H9 (cell line): Measurements from ENCODE around the gene FABP3. TPM values are rescaled to one million over a fixed set of nuclear protein-coding genes. Genes with fewer than 3 reads are reported as not detected.

ENCODE experiments used
- DNase-seq: peaks from one replicate; pipeline ENCODE4 v3.0.0-alpha.2; 2017
- H2AFZ ChIP-seq: one replicate; pipeline ENCODE4 v1.6.1; 2013; ENCODE audit warnings: mild to moderate bottlenecking, low read length, control low read depth, moderate library complexity
- H2AK5ac ChIP-seq: 2 replicates; pipeline ENCODE4 v1.6.1; 2013; ENCODE audit warnings: low read length, control low read depth, mixed read lengths; ENCODE audit not compliant: insufficient read length
- H2BK120ac ChIP-seq: one replicate; pipeline ENCODE4 v1.6.1; 2013; ENCODE audit warnings: low read depth, mild to moderate bottlenecking, low read length, control low read depth, inconsistent platforms; ENCODE audit not compliant: poor library complexity, severe bottlenecking
- H2BK12ac ChIP-seq: 2 replicates; pipeline ENCODE4 v1.6.1; 2013; ENCODE audit warnings: low read length, control low read depth, mixed read lengths, low read depth; ENCODE audit not compliant: insufficient read length
- H2BK15ac ChIP-seq: 2 replicates; pipeline ENCODE4 v1.6.1; 2013; ENCODE audit warnings: low read depth, low read length, control low read depth
- H2BK20ac ChIP-seq: one replicate; pipeline ENCODE4 v1.6.1; 2013; ENCODE audit warnings: low read depth, mild to moderate bottlenecking, low read length, control low read depth, inconsistent platforms; ENCODE audit not compliant: poor library complexity, severe bottlenecking
- H2BK5ac ChIP-seq: 2 replicates; pipeline ENCODE4 v1.6.1; 2013; ENCODE audit warnings: low read length, control low read depth, mixed read lengths; ENCODE audit not compliant: insufficient read length
- H3K14ac ChIP-seq: 2 replicates; pipeline ENCODE4 v1.6.1; 2013; ENCODE audit warnings: low read length, control low read depth; ENCODE audit not compliant: insufficient read depth
- H3K18ac ChIP-seq: 2 replicates; pipeline ENCODE4 v1.6.1; 2013; ENCODE audit warnings: low read depth, mild to moderate bottlenecking, mixed read lengths, low read length, control low read depth; ENCODE audit not compliant: insufficient read length
- H3K23ac ChIP-seq: 2 replicates; pipeline ENCODE4 v1.6.1; 2013; ENCODE audit warnings: low read length, control low read depth, mixed read lengths, low read depth; ENCODE audit not compliant: insufficient read length
- H3K23me2 ChIP-seq: 2 replicates; pipeline ENCODE4 v1.6.1; 2013; ENCODE audit warnings: low read depth, mild to moderate bottlenecking, mixed read lengths, low read length, control low read depth; ENCODE audit not compliant: insufficient read length, poor library complexity, severe bottlenecking
- H3K27ac ChIP-seq: 2 replicates; pipeline ENCODE4 v1.5.1; 2013; ENCODE audit warnings: low read length, control low read depth, mixed read lengths, low read depth; ENCODE audit not compliant: insufficient read length
- H3K27me3 ChIP-seq: 2 replicates; pipeline ENCODE4 v1.6.1; 2013; ENCODE audit warnings: low read length, control low read depth, inconsistent platforms; ENCODE audit not compliant: insufficient read depth
- H3K4ac ChIP-seq: 2 replicates; pipeline ENCODE4 v1.6.1; 2013; ENCODE audit warnings: low read depth, mild to moderate bottlenecking, control low read depth, inconsistent platforms, low read length, moderate library complexity
- H3K4me1 ChIP-seq: 2 replicates; pipeline ENCODE4 v1.6.1; 2013; ENCODE audit warnings: low read length, control low read depth, inconsistent platforms; ENCODE audit not compliant: insufficient read depth
- H3K4me2 ChIP-seq: 2 replicates; pipeline ENCODE4 v1.6.1; 2013; ENCODE audit warnings: low read length, control low read depth, mixed read lengths; ENCODE audit not compliant: insufficient read length, insufficient read depth
- H3K56ac ChIP-seq: 2 replicates; pipeline ENCODE4 v1.6.1; 2013; ENCODE audit warnings: low read depth, mild to moderate bottlenecking, mixed read lengths, low read length, control low read depth; ENCODE audit not compliant: insufficient read length
- H3K79me1 ChIP-seq: 2 replicates; pipeline ENCODE4 v1.6.1; 2013; ENCODE audit warnings: low read depth, mild to moderate bottlenecking, moderate library complexity, low read length, control low read depth, inconsistent platforms; ENCODE audit not compliant: insufficient read depth, poor library complexity, severe bottlenecking
- H3K79me2 ChIP-seq: 2 replicates; pipeline ENCODE4 v1.6.1; 2013; ENCODE audit warnings: low read length, control low read depth, inconsistent platforms; ENCODE audit not compliant: insufficient read depth
- H3K9ac ChIP-seq: 2 replicates; pipeline ENCODE4 v1.6.1; 2013; ENCODE audit warnings: low read length, control low read depth, mixed read lengths; ENCODE audit not compliant: insufficient read length; ENCODE audit errors: extremely low read depth
- H3K9me3 ChIP-seq: one replicate; pipeline ENCODE4 v1.6.1; 2013; ENCODE audit warnings: low read depth, low read length, inconsistent platforms; ENCODE audit not compliant: control insufficient read depth
- H3T11ph ChIP-seq: one replicate; pipeline ENCODE4 v1.6.1; 2013; ENCODE audit warnings: mild to moderate bottlenecking, low read length, control low read depth, inconsistent platforms
- H4K20me1 ChIP-seq: one replicate; pipeline ENCODE4 v1.6.1; 2013; ENCODE audit not compliant: control insufficient read depth, insufficient read length, insufficient read depth
- H4K5ac ChIP-seq: 2 replicates; pipeline ENCODE4 v1.6.1; 2013; ENCODE audit warnings: low read depth, mild to moderate bottlenecking, mixed read lengths, low read length, control low read depth; ENCODE audit not compliant: insufficient read length
- H4K8ac ChIP-seq: replicated peaks from 2 replicates; pipeline ENCODE4 v1.6.1; 2013; ENCODE audit warnings: low read length, control low read depth, mixed read lengths, low read depth; ENCODE audit not compliant: insufficient read length
- H4K91ac ChIP-seq: 2 replicates; pipeline ENCODE4 v1.6.1; 2013; ENCODE audit warnings: low read depth, mild to moderate bottlenecking, moderate library complexity, mixed read lengths, low read length, control low read depth; ENCODE audit not compliant: insufficient read length
- H3K27ac Mint-ChIP-seq, 3 experiments: 2 replicates in 2 of 3; 3 replicates in 1 of 3; pipeline ENCODE4 v1.8.0; 2020 to 2021; ENCODE audit warnings: mixed read lengths in 3 of 3, mild to moderate bottlenecking in 1 of 3, moderate library complexity in 1 of 3
- H3K27me3 Mint-ChIP-seq: 2 replicates; pipeline ENCODE4 v1.8.0; 2021; ENCODE audit warnings: low read depth, mild to moderate bottlenecking, moderate library complexity, mixed read lengths
- H3K36me3 Mint-ChIP-seq, 3 experiments: 2 replicates in 2 of 3; 3 replicates in 1 of 3; pipeline ENCODE4 v1.8.0; 2020 to 2021; ENCODE audit warnings: low read depth in 3 of 3, mixed read lengths in 3 of 3; ENCODE audit not compliant: insufficient read depth in 1 of 3
- H3K4me1 Mint-ChIP-seq, 2 experiments: 2 replicates each; pipeline ENCODE4 v1.8.0; 2020; ENCODE audit warnings: mixed read lengths in 2 of 2
- H3K4me3 Mint-ChIP-seq, 2 experiments: 2 replicates in 1 of 2; 3 replicates in 1 of 2; pipeline ENCODE4 v1.8.0; 2020 to 2021; ENCODE audit warnings: mild to moderate bottlenecking in 2 of 2, mixed read lengths in 2 of 2, moderate library complexity in 1 of 2
- H3K9me3 Mint-ChIP-seq, 2 experiments: 2 replicates in 1 of 2; 3 replicates in 1 of 2; pipeline ENCODE4 v1.8.0; 2020; ENCODE audit warnings: mild to moderate bottlenecking in 2 of 2, mixed read lengths in 2 of 2, moderate library complexity in 1 of 2
- CTCF ChIP-seq: fragments of 200-600 bp; sonication (generic); conservative IDR thresholded peaks from 3 replicates; pipeline ENCODE4 v1.8.0; 2021; ENCODE audit warnings: antibody characterized with exemption, mild to moderate bottlenecking
- WGBS: extraction: QIAGEN DNeasy Blood & Tissue Kit; methylation state at CpG from one replicate; pipeline ENCODE4 v1.1.7; 2013; ENCODE audit warnings: missing lambda C conversion rate, low lambda C conversion rate, mixed read lengths; ENCODE audit not compliant: insufficient read length; ENCODE audit errors: extremely low coverage; 5-methylcytosine and 5-hydroxymethylcytosine counted together
- total RNA-seq: library from RNA; stranded (reverse); gene quantifications from 2 replicates; pipeline ENCODE4 v1.2.1, GENCODE V29; 2021

Gene FABP3
- total RNA-seq, 1 experiment from 2014 or later: 9.0 TPM

DNA sequence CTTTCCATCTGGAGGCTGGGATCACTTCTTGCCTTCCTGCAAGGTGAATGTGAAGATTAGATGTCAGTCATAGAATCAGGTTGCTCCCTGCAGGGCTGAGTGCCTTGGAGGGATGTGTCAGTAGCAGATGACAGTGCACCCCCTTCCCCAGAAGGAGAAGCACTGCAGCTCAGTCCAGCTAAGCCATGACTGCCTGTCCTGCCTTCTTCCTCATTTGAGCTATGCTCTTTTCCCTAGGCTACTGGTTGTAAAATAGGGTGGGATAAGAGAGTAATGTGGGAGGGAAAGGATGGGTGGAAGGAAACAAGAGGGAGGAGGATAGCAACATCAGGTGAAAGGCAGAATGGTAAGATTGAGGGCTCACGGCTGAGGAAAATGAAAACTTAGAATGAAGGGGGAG, 11.1 kb upstream of the FABP3 start:
- H3K18ac ChIP-seq: no peak overlapping the region
- H3K9me3 Mint-ChIP-seq: no peaks in the 10 kb centered on the region; a peak in 3 of 5 replicates
- DNase-seq: no peak
- no peak overlapping the region for H3T11ph ChIP-seq
- H2BK12ac ChIP-seq: no peak overlapping the region
- H2AFZ ChIP-seq: no peak overlapping the region
- H3K4ac ChIP-seq: no peak overlapping the region
- no peak overlapping the region for H3K23ac ChIP-seq
- no peak overlapping the region for H4K91ac ChIP-seq
- no peaks in the 10 kb centered on the region for H3K23me2 ChIP-seq
- no peaks in the 10 kb centered on the region for H3K36me3 Mint-ChIP-seq
- H2BK5ac ChIP-seq: no peak overlapping the region
- H3K4me2 ChIP-seq: no peak overlapping the region
- H3K4me1 ChIP-seq: no peaks in the 10 kb centered on the region
- H4K5ac ChIP-seq: no peak overlapping the region
- H2BK120ac ChIP-seq: no peak overlapping the region
- H3K4me3 Mint-ChIP-seq: no peak overlapping the region
- H3K9ac ChIP-seq: no peak overlapping the region
- no peaks in the 10 kb centered on the region for H4K20me1 ChIP-seq
- peaks cover 0 to 9% of the 10 kb centered on the region in 2 experiments; a peak in 2 of 4 replicates for H3K4me1 Mint-ChIP-seq
- H3K27ac ChIP-seq: no peak overlapping the region
- no peaks in the 10 kb centered on the region for H3K9me3 ChIP-seq
- H3K56ac ChIP-seq: no peak overlapping the region
- TF ChIP-seq CTCF: no peak
- no peaks in the 10 kb centered on the region for H3K79me2 ChIP-seq
- H2AK5ac ChIP-seq: no peak overlapping the region
- peaks cover 4% of the 10 kb centered on the region for H3K27me3 Mint-ChIP-seq
- H3K27me3 ChIP-seq: no peaks in the 10 kb centered on the region
- no peak overlapping the region for H3K27ac Mint-ChIP-seq
- no peak overlapping the region for H3K14ac ChIP-seq
- WGBS: no CpG with 5 or more reads among the region's 1 CpG
- no peak overlapping the region for H2BK15ac ChIP-seq
- no peaks in the 10 kb centered on the region for H3K79me1 ChIP-seq
- H4K8ac ChIP-seq: no peak overlapping the region
- no peak overlapping the region for H2BK20ac ChIP-seq
